SU-DHL-6 (cell line): ENCODE measurements around the gene CRIM1.

Source experiments
- EZH2phosphoT487 ChIP-seq: fragments of 200-600 bp; sonication (generic), shearing (Covaris generic); conservative IDR thresholded peaks from 2 replicates; pipeline ENCODE4 v1.6.1; 2018; ENCODE audit warnings: mild to moderate bottlenecking, antibody characterized with exemption, low read length, moderate library complexity, mixed read lengths
- TF ChIP-seq, protein P1 (sequence below): fragments of 200-600 bp; sonication (generic); IDR thresholded peaks from one replicate; pipeline ENCODE4 v1.5.1; 2017; ENCODE audit warnings: antibody characterized with exemption, mild to moderate bottlenecking, low read length, moderate library complexity; ENCODE audit not compliant: insufficient read depth, poor library complexity, severe bottlenecking

DNA sequence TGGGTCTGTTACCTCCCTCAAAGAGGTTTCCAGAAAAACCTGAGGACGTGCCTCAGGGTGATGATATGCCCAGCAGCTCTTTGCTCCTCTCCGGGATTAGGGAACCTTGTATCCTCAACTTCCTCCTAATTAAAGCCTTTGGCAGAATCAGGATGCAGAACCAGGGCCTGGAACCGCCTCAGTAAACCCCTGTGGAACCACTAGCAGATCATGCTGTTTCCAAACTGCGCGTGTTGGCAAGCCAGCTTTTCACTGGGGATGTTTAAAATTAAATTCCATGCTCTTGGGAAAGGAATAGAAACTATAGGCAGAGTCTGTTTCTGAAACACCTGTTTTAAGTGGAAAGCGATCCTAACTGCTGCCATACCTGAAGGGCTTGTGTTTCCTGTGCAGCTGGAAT is 26.4 kb downstream of the CRIM1 start:
- TF ChIP-seq, protein P1, sequence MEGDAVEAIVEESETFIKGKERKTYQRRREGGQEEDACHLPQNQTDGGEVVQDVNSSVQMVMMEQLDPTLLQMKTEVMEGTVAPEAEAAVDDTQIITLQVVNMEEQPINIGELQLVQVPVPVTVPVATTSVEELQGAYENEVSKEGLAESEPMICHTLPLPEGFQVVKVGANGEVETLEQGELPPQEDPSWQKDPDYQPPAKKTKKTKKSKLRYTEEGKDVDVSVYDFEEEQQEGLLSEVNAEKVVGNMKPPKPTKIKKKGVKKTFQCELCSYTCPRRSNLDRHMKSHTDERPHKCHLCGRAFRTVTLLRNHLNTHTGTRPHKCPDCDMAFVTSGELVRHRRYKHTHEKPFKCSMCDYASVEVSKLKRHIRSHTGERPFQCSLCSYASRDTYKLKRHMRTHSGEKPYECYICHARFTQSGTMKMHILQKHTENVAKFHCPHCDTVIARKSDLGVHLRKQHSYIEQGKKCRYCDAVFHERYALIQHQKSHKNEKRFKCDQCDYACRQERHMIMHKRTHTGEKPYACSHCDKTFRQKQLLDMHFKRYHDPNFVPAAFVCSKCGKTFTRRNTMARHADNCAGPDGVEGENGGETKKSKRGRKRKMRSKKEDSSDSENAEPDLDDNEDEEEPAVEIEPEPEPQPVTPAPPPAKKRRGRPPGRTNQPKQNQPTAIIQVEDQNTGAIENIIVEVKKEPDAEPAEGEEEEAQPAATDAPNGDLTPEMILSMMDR = no peak
- TF ChIP-seq EZH2phosphoT487 = no peak
